ENCODE measurements around the gene ANKRD13A. TPM values are rescaled to one million over a fixed set of nuclear protein-coding genes. Genes with fewer than 3 reads are reported as not detected.

The ANKRD13A gene
- polyA plus RNA-seq, 1 experiment: 268 TPM

- no peak overlapping the region for H3K4me3 ChIP-seq (ENCODE audit: low read depth, low read length)
- H3K27me3 ChIP-seq (ENCODE audit: control insufficient read depth, insufficient read depth, low read length): no peaks in the 10 kb centered on the region
- H3K36me3 ChIP-seq (ENCODE audit: control insufficient read depth, insufficient read depth, low read length): peaks cover 8% of the 10 kb centered on the region
- ChIA-PET POLR2A (no interaction called here), CTCF (interaction anchor here (0.9 kb wide), 1 partner anchor 27 kb away, joined by 3 read pairs; no protein-coding TSS in a partner anchor)
- no peak for DNase-seq (ENCODE audit: low read depth)
- no peak for TF ChIP-seq CTCF (IDR thresholded peaks at IDR 0.05; ENCODE audit: insufficient read depth, low read depth, low read length)
Observed at GRCh38 chr12:109988274-109988673, 11.0 kb upstream of the ANKRD13A start.

GRCh38 chr12:109988903-109989302, 10.3 kb upstream of the ANKRD13A start:
- POLR2A ChIA-PET: no interaction called here

GRCh38 chr12:109989380-109989779, 9.8 kb upstream of the ANKRD13A start:
- Histone ChIP-seq H3K4me3 (ENCODE audit: low read depth, low read length) (no peak overlapping the region), H3K27me3 (ENCODE audit: control insufficient read depth, insufficient read depth, low read length) (no peaks in the 10 kb centered on the region), H3K36me3 (ENCODE audit: control insufficient read depth, insufficient read depth, low read length) (peaks cover 5% of the 10 kb centered on the region)
- POLR2A ChIA-PET: no interaction called here
- DNase-seq (ENCODE audit: low read depth): no peak
- no peak for TF ChIP-seq CTCF (IDR thresholded peaks at IDR 0.05; ENCODE audit: insufficient read depth, low read depth, low read length)
- CTCF ChIA-PET: interaction anchor here (1.1 kb wide), 1 partner anchor 38 kb away, joined by 4 read pairs; no protein-coding TSS in a partner anchor

More at GRCh38 chr12:109988903-109989302, 10.3 kb upstream of the ANKRD13A start:
- no peak for TF ChIP-seq CTCF (IDR thresholded peaks at IDR 0.05; ENCODE audit: insufficient read depth, low read depth, low read length)
- Histone ChIP-seq H3K27me3 (ENCODE audit: control insufficient read depth, insufficient read depth, low read length) (no peaks in the 10 kb centered on the region), H3K4me3 (ENCODE audit: low read depth, low read length) (no peak overlapping the region), H3K36me3 (ENCODE audit: control insufficient read depth, insufficient read depth, low read length) (peaks cover 5% of the 10 kb centered on the region)
- no peak for DNase-seq (ENCODE audit: low read depth)
- CTCF ChIA-PET: interaction anchor here (1.1 kb wide), 1 partner anchor 37 kb away, joined by 4 read pairs; no protein-coding TSS in a partner anchor

- ChIA-PET CTCF (interaction anchor here (0.9 kb wide), 1 partner anchor 28 kb away, joined by 3 read pairs; no protein-coding TSS in a partner anchor), POLR2A (no interaction called here)
- no peak overlapping the region for H3K4me3 ChIP-seq (ENCODE audit: low read depth, low read length)
- H3K27me3 ChIP-seq (ENCODE audit: control insufficient read depth, insufficient read depth, low read length): no peaks in the 10 kb centered on the region
- DNase-seq (ENCODE audit: low read depth): no peak
- H3K36me3 ChIP-seq (ENCODE audit: control insufficient read depth, insufficient read depth, low read length): peaks cover 1% of the 10 kb centered on the region; the same call in 1 of the 2 replicates
- no peak for TF ChIP-seq CTCF (IDR thresholded peaks at IDR 0.05; ENCODE audit: insufficient read depth, low read depth, low read length)
Observed at GRCh38 chr12:109991586-109991985, 7.6 kb upstream of the ANKRD13A start.

- H3K4me3 ChIP-seq (ENCODE audit: low read depth, low read length): no peak overlapping the region
- DNase-seq (ENCODE audit: low read depth): no peak
- ChIA-PET CTCF (interaction anchor here (0.7 to 1.6 kb wide), 2 partner anchors 9 to 45 kb away, joined by 3 read pairs; no protein-coding TSS in a partner anchor), POLR2A (interaction anchor here (0.7 kb wide), 1 partner anchor 52 kb away, joined by 6 read pairs; no protein-coding TSS in a partner anchor)
- no peaks in the 10 kb centered on the region; the same call in 1 of the 2 replicates for H3K36me3 ChIP-seq (ENCODE audit: control insufficient read depth, insufficient read depth, low read length)
- TF ChIP-seq CTCF (IDR thresholded peaks at IDR 0.05; ENCODE audit: insufficient read depth, low read depth, low read length): no peak
- H3K27me3 ChIP-seq (ENCODE audit: control insufficient read depth, insufficient read depth, low read length): no peaks in the 10 kb centered on the region
Observed at GRCh38 chr12:109993091-109993490, 6.1 kb upstream of the ANKRD13A start.

All from BJ (cell line).